ENCODE results near the gene IMMT.

DNA sequence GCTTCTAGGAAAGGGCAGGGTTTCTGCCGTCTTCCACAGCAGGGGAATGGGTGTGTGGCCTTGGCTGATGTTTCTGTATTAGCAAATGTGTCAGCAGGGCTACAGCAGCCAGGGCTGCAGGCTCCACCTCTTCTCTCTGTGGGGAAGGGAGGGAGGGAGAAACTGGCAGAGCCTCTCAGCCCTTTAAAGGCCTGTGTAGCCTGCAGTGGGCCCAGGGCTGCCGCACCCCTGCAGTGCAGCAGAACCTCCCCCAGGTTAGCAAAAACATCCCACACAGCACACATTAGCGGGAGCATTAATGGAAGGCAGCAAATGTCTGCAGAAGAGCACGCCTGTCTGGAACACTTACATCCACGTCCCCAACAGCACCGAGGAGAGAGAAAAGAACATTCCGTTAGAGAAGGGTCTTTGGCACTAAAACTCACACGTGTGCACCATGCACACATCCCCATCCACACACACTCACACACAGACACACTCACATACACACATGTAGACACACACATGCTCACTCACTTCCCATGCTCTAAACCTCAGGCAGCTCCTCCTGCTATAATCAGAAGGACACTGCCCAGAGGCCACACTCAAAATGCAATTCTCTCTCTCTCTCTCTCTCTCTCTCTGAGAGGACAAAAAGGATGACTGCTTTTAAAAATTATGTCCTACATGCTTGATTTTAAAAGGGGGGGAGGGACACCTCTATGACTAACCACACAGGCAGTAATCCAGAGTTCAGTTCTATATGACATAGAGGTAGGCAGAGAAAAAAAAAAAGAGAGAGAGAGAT is 28.1 kb upstream of the IMMT start:
- TF ChIP-seq MYC (IDR thresholded peaks at IDR 0.05; ENCODE audit: low read depth, low read length) (no peak), POLR2A (IDR thresholded peaks at IDR 0.05; ENCODE audit: extremely low read depth, insufficient read length) (no peak)
- TF ChIP-seq, protein P1, sequence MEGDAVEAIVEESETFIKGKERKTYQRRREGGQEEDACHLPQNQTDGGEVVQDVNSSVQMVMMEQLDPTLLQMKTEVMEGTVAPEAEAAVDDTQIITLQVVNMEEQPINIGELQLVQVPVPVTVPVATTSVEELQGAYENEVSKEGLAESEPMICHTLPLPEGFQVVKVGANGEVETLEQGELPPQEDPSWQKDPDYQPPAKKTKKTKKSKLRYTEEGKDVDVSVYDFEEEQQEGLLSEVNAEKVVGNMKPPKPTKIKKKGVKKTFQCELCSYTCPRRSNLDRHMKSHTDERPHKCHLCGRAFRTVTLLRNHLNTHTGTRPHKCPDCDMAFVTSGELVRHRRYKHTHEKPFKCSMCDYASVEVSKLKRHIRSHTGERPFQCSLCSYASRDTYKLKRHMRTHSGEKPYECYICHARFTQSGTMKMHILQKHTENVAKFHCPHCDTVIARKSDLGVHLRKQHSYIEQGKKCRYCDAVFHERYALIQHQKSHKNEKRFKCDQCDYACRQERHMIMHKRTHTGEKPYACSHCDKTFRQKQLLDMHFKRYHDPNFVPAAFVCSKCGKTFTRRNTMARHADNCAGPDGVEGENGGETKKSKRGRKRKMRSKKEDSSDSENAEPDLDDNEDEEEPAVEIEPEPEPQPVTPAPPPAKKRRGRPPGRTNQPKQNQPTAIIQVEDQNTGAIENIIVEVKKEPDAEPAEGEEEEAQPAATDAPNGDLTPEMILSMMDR (IDR thresholded peaks at IDR 0.05; ENCODE audit: low read depth, low read length): no peak

Measured in NB4 (cell line).